ENCODE measurements around the gene RASAL1.

RASAL1 gene

GRCh38 chr12:113114447-113115178 lies 20.9 kb downstream of the RASAL1 start:
- DNase-seq = no peak

DNA sequence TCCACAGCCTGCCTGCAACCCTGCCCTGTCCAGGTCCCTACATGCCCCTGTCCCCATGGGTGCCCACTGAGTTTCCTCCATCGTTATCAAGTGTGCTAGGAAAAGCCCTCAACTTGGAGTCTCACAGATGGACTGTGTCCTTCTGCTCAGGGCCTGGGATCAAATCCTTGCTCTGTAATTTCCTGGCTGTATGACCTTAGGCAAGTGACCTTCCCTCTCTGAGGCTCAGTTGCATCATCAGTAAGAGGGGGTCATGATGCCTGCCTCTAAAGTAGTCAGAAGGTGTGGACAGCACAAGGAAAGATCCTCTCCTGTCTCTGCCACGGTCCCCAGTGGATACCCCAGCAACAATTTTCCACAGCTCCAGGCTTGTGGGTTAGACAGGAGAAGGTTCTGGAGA lies 22.2 kb downstream of the RASAL1 start:
- no peak for DNase-seq

GRCh38 chr12:113112043-113112899 lies 23.3 kb downstream of the RASAL1 start:
- no peak for DNase-seq

DNA sequence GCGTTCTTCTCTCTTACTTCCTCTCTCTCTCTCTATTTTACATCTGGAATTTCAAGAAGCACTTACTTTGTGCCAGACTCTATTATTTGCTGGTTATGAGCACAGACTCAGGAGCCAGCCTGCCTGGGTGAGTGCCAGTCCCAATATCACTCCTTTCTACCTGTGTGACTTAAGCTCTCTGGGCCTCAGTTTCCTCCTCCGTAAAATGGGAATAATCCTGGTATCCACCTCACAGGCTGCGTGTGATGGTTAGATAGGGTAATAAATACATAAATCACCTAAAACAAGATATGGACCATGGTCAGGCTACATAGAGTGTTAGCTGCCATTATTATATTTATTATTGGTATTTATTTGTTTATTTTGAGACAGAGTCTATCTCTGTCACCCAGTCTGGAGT lies 24.3 kb downstream of the RASAL1 start:
- DNase-seq = no peak

GRCh38 chr12:113109872-113110599 lies 25.5 kb downstream of the RASAL1 start:
- DNase-seq = no peak

DNA sequence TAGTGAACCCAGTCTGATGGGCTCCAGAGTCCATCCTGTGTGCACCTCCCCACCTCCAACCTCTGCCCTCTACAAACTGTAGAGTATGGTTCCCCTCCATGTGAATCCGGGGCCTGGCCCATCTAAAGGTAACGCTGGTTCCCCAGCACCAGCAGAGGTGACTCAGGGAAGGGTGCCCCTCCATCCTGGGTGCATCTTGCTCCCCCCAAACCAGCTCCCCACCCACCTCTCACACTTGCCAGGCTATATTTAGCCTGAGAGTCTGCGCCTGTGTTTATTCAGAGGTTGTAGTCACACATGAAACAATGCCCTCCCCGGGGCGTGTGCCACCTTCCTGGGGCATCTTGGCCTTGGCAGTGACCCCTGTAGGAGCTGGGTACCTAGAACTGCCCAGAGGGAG lies 26.2 kb downstream of the RASAL1 start:
- DNase-seq = no peak

DNA sequence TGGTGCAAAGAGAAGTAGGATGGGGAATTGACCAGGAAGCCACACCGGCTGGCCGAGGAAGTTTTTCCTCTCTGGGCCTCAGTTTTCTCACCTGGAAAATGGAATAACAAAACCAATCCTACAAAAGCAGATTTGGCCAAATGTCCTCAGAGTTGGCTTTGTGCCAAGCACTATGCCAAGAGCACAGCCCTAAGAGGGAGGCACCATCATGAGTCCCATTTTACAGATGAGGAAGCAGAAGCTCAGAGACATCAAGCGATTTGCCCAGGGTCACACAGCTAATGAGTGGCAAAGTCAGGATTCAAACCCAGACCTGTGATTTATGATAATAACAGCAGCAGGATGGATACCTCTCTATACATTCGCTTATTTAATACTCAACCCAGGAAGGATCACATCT lies 27.3 kb downstream of the RASAL1 start:
- no peak for DNase-seq

GRCh38 chr12:113106361-113106760 lies 29.2 kb downstream of the RASAL1 start:
- no peak for DNase-seq

- DNase-seq = no peak
Observed at GRCh38 chr12:113105606-113106271, 29.8 kb downstream of the RASAL1 start.

- no peak for DNase-seq
Observed at GRCh38 chr12:113104953-113105510, 30.5 kb downstream of the RASAL1 start.

- no peak for DNase-seq
Observed at GRCh38 chr12:113103756-113104450, 31.7 kb downstream of the RASAL1 start.

DNA sequence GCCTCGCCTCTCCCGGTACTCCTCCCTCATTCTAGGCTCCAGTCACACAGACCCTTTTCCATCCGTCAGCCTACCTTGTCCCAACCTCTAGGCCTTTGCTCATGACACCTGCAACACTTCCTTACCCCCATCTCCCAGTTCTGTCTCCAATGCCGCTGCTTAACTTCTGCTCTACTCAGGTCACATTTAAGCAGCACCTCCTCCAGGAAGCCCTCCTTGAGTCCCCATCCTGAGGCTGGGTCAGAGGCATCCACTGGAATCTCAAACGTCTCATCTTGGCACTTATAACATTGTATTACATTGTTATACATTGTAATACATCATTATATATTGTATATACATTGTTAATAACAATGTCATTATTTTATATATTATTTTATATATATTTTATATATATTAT lies 32.8 kb downstream of the RASAL1 start:
- DNase-seq = no peak

DNA sequence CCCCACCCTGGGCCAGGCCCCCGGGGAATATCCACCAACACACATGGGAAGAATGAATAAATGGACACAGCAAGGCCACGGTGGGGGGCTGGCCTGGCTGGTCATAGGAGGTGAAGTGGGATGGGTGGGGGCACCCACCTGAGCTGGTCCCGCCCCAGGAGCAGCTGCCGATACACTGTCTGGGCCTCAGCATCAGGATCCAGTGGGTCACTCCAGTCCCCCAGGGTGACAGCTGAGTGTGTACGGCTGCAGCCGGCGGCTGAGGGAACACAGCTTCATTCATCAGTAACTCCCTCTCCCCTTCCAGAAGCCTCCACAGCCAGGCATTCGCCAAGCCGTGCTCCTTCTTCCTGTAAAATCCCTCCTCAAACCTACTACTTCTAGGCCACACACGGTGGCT lies 33.8 kb downstream of the RASAL1 start:
- no peak for DNase-seq

DNA sequence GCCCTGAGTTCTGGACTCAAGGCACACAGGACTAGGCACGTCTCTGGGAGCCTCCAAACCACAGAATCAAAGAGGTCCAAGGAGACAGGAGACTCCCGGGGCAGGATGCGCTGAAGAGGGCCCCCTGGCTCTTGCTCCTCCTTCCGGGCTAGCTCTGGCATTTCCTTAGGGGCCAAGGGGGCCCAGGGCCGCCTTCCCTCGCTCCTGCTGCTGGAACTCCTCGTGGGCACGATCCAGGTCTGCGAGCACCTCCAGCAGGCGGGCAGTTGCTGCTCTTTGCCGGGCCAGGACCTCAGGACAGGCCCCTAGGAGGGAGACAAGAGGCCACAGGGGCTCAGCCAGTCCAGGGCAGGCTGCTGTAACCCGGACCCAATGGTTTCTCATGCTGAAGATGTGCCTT lies 35.8 kb downstream of the RASAL1 start:
- DNase-seq = no peak

GRCh38 chr12:113099364-113099763 lies 36.2 kb downstream of the RASAL1 start:
- no peak for DNase-seq

GRCh38 chr12:113098441-113099028 lies 37.0 kb downstream of the RASAL1 start:
- DNase-seq = peak; percentile 12 to 27

DNA sequence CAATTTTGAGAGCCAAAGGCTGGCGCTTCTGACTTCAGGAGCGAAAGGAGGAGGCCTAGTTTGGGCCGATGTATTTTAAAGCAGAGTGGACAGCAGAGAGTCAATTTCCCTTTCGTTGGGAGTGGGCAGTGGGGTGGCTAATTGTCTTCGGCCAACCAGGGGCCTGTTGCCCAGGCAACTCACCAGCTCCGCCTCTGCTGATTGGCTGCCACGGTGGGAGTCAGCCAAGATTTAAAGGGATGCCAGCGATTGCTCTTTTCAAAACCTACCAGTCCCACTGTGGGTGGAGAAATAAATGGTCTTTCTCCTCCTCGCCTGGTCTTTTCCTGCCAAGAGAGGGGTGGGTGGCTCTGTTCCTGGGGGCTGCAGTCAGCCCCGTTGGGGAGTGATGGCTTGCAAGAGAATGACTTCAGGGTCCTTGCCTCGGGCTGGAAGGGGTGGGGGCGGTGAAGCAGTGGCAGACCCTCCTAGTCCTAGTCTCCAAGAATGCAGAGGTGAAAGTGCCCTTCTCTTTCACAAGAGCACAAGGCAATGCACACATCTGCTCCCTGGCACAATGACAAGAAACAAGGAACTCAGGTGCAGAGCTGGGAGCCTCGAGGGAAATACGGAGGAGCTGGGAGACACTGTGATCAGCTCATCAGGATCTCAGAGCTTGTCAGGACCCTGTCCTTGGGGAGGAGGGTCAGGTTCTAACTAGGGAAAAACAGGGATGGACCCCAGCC lies 37.7 kb downstream of the RASAL1 start:
- no peak for DNase-seq

- DNase-seq = no peak
Observed at GRCh38 chr12:113096675-113097461, 38.7 kb downstream of the RASAL1 start.

- DNase-seq = no peak
Observed at GRCh38 chr12:113095405-113095804, 40.2 kb downstream of the RASAL1 start.

DNA sequence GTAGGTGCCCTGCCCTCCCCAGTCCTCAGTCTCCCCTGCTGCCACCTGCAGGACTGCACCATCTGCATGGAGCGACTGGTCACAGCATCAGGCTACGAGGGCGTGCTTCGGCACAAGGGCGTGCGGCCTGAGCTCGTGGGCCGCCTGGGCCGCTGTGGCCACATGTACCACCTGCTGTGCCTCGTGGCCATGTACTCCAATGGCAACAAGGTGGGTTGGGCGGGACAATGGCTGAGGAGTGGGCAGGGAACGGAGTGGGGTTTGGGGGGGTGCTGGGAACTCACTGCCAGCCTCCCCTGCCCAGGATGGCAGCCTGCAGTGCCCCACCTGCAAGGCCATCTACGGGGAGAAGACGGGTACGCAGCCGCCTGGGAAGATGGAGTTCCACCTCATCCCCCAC lies 40.8 kb downstream of the RASAL1 start:
- DNase-seq = no peak
